Measurements from ENCODE around the gene SLC25A43.

Gene SLC25A43

DNA sequence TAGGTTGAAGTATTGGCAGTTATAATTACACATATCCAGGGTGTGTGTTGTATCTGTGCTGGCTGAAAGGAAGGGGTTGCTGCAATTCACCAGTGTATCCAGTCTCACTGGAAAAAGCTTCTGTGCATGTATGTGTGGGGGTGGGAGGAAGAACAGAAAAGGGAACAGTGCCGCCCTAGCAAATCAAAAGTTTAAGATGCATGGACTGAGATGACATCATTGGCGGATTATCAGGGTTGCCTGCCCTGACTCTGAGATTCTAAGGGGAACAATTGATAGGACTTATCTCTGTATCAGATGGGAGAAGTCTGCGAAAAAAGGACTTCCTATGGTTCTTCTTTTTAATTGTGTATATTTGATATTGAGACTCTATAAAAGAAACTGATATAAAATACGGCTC lies 3.5 kb downstream of the SLC25A43 start:
- TF ChIP-seq POLR2AphosphoS5 (IDR thresholded peaks at IDR 0.05; ENCODE audit: low read depth, low read length) (no peak), SIN3A (IDR thresholded peaks at IDR 0.05; ENCODE audit: borderline replicate concordance, insufficient read depth, low read length) (no peak)

GRCh38 chrX:119406776-119407175 lies 7.6 kb downstream of the SLC25A43 start:
- TF ChIP-seq POLR2AphosphoS5 (IDR thresholded peaks at IDR 0.05; ENCODE audit: low read depth, low read length) = no peak
- TF ChIP-seq TAF1 (IDR thresholded peaks at IDR 0.05; ENCODE audit: borderline replicate concordance, insufficient read depth, low read length) = no peak
- TF ChIP-seq, protein P1, sequence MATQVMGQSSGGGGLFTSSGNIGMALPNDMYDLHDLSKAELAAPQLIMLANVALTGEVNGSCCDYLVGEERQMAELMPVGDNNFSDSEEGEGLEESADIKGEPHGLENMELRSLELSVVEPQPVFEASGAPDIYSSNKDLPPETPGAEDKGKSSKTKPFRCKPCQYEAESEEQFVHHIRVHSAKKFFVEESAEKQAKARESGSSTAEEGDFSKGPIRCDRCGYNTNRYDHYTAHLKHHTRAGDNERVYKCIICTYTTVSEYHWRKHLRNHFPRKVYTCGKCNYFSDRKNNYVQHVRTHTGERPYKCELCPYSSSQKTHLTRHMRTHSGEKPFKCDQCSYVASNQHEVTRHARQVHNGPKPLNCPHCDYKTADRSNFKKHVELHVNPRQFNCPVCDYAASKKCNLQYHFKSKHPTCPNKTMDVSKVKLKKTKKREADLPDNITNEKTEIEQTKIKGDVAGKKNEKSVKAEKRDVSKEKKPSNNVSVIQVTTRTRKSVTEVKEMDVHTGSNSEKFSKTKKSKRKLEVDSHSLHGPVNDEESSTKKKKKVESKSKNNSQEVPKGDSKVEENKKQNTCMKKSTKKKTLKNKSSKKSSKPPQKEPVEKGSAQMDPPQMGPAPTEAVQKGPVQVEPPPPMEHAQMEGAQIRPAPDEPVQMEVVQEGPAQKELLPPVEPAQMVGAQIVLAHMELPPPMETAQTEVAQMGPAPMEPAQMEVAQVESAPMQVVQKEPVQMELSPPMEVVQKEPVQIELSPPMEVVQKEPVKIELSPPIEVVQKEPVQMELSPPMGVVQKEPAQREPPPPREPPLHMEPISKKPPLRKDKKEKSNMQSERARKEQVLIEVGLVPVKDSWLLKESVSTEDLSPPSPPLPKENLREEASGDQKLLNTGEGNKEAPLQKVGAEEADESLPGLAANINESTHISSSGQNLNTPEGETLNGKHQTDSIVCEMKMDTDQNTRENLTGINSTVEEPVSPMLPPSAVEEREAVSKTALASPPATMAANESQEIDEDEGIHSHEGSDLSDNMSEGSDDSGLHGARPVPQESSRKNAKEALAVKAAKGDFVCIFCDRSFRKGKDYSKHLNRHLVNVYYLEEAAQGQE (IDR thresholded peaks at IDR 0.05; ENCODE audit: insufficient read depth in 1 of 2, low read depth in 2 of 2, low read length in 2 of 2) = no peak
- no peak for TF ChIP-seq FOXP2 (optimal IDR thresholded peaks at IDR 0.05; ENCODE audit: borderline replicate concordance, extremely low read depth, extremely low read length, insufficient read depth)

DNA sequence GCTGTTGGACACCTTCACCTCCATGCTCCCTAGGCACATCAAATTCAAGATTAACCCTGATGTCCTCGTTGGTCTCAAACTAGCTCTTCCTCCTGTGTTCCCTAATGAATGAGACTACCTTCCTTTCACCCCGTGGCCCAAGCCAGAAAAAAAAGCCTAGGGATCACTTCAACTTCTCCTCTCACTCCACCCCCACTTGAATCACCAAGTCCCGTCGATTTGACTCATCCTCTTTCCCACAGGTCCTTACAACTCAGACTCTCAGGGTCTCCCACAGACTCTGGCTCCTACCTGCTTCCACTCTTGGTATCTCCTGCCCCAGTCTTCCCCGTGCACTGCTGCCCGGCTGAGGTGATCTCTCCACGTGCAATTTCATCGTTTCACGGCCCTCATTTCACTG lies 8.5 kb downstream of the SLC25A43 start:
- no peak for TF ChIP-seq SIN3A (IDR thresholded peaks at IDR 0.05; ENCODE audit: borderline replicate concordance, insufficient read depth, low read length)
- TF ChIP-seq TAF1 (IDR thresholded peaks at IDR 0.05; ENCODE audit: borderline replicate concordance, insufficient read depth, low read length) = no peak
- TF ChIP-seq POLR2AphosphoS5 (IDR thresholded peaks at IDR 0.05; ENCODE audit: low read depth, low read length) = no peak
- TF ChIP-seq FOXP2 (optimal IDR thresholded peaks at IDR 0.05; ENCODE audit: borderline replicate concordance, extremely low read depth, extremely low read length, insufficient read depth) = no peak
- TF ChIP-seq, protein P1 (IDR thresholded peaks at IDR 0.05; ENCODE audit: insufficient read depth in 1 of 2, low read depth in 2 of 2, low read length in 2 of 2) = no peak

- TF ChIP-seq FOXP2 (optimal IDR thresholded peaks at IDR 0.05; ENCODE audit: borderline replicate concordance, extremely low read depth, extremely low read length, insufficient read depth) (no peak), POLR2AphosphoS5 (IDR thresholded peaks at IDR 0.05; ENCODE audit: low read depth, low read length) (no peak), TAF1 (IDR thresholded peaks at IDR 0.05; ENCODE audit: borderline replicate concordance, insufficient read depth, low read length) (no peak), SIN3A (IDR thresholded peaks at IDR 0.05; ENCODE audit: borderline replicate concordance, insufficient read depth, low read length) (no peak)
- TF ChIP-seq, protein P1 (IDR thresholded peaks at IDR 0.05; ENCODE audit: insufficient read depth in 1 of 2, low read depth in 2 of 2, low read length in 2 of 2) = no peak
Measured at GRCh38 chrX:119410027-119410819, 11.1 kb downstream of the SLC25A43 start.

GRCh38 chrX:119410854-119411253 lies 11.7 kb downstream of the SLC25A43 start:
- no peak for TF ChIP-seq POLR2AphosphoS5 (IDR thresholded peaks at IDR 0.05; ENCODE audit: low read depth, low read length)
- TF ChIP-seq TAF1 (IDR thresholded peaks at IDR 0.05; ENCODE audit: borderline replicate concordance, insufficient read depth, low read length) = no peak
- no peak for TF ChIP-seq FOXP2 (optimal IDR thresholded peaks at IDR 0.05; ENCODE audit: borderline replicate concordance, extremely low read depth, extremely low read length, insufficient read depth)
- TF ChIP-seq, protein P1 (IDR thresholded peaks at IDR 0.05; ENCODE audit: insufficient read depth in 1 of 2, low read depth in 2 of 2, low read length in 2 of 2) = no peak
- TF ChIP-seq SIN3A (IDR thresholded peaks at IDR 0.05; ENCODE audit: borderline replicate concordance, insufficient read depth, low read length) = no peak
